Stimulated activated CD4-positive, alpha-beta T cell treated with anti-CD3 and anti-CD28 coated beads, Interleukin-15, amount 100 ng/mL, for 24 hours (primary cell): ENCODE data around the gene BFSP1.

ENCODE experiments used
- DNase-seq: peaks from one replicate; pipeline ENCODE4 v3.0.0-alpha.2; 2020

The BFSP1 gene

GRCh38 chr20:17493173-17493572 lies 38.0 kb downstream of the BFSP1 start:
- DNase-seq: no peak

DNA sequence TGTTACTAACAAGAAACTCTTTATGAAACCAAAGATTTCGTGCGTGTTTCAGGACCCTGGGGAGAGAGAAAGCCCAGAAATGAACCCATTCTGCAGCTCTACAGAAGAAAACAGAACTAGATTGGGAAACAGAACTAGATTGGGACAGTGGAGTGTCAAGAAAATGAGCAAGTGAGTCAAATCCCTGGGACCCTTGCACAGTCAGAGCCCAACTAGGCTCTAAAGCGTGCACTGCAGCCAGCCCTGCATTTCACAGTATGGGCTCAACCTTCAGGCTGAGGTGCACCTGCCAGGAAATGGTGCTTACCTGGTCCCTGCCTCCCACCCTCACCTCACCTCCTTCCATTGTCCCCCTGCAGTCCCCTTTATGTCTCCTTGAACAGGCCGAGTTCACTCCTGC lies 39.7 kb downstream of the BFSP1 start:
- no peak for DNase-seq

DNA sequence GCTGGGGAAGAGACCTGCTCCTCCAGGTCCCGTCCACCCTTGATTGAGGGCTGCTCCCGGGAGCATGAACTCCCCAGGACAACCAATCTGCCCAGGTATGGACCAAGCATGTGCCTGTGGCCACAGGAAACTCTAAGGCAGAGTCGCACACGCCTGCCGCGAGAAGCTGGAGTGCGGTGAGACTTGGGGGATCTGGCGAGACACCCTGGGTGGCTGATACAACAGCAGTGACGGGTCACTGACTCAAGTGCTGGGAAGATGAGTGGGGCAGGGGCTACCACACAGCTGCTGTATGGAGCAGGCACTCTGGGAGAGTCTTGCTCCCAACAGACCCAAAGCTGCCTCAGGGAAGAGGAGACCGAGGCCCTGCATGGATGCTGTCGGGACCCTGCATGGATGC lies 40.1 kb downstream of the BFSP1 start:
- no peak for DNase-seq

GRCh38 chr20:17490501-17490900 lies 40.7 kb downstream of the BFSP1 start:
- no peak for DNase-seq

DNA sequence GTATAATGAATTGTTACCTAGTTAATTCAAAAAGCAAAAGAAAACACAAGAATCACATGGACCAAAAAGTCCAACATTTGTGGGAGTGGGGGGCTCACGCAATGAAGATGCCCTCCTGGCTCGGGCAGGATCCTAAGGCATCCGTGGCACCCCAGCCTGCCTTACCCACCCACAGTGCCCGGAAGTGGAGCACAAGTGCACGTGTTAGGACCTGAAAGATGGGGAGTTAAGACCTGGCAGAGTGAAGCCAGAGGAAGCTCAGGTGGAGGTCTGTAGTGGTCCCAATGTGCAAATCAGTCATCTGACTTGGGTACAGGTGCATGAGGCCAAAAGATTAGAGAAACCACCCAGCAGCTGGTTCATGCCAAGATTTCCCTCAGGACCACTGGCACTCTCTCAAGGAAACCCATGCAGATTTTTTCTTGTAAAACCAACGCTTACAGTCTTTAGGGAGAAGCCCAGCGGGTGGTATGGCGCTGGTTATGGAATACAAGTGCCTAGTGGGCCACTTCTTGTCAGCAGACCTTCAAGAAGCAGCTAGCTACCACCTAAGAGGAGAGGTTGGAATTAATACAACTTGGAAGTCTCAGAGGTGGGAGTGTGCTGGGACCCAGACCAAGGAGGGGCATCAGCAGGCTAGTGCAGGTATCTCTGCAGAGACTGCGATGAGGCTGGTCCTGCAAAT lies 42.1 kb downstream of the BFSP1 start:
- DNase-seq: no peak

GRCh38 chr20:17485017-17485416 lies 46.2 kb downstream of the BFSP1 start:
- DNase-seq: no peak

DNA sequence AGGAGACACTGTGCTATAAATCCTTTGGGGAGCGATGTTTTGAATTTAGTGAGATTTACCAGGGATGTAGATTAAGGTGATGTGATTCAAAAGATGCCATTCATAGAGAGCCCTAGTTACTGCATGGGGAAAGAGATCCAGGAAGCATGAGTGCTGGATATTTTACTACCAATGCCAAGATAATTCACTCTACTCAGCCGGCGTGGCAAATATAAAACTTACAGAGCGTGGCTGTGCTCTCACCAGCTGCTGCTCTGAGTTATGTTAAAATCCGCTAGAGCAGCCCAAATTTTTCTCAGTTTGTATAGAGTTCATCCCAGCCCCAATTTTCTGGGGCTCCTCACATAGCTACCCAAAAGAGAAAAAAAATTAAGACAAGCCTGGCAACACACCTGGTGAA lies 48.6 kb downstream of the BFSP1 start:
- no peak for DNase-seq

DNA sequence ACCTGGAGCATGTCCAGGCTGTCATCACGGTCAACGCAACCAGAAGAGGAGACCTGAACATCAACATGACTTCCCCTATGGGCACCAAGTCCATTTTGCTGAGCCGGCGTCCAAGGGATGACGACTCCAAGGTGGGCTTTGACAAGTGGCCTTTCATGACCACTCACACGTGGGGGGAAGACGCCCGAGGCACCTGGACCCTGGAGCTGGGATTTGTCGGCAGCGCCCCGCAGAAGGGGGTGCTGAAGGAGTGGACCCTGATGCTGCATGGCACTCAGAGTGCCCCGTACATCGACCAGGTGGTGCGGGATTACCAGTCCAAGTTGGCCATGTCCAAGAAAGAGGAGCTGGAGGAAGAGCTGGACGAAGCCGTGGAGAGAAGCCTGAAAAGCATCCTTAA lies 49.5 kb downstream of the BFSP1 start:
- DNase-seq: no peak

GRCh38 chr20:17480696-17481095 lies 50.5 kb downstream of the BFSP1 start:
- no peak for DNase-seq

DNA sequence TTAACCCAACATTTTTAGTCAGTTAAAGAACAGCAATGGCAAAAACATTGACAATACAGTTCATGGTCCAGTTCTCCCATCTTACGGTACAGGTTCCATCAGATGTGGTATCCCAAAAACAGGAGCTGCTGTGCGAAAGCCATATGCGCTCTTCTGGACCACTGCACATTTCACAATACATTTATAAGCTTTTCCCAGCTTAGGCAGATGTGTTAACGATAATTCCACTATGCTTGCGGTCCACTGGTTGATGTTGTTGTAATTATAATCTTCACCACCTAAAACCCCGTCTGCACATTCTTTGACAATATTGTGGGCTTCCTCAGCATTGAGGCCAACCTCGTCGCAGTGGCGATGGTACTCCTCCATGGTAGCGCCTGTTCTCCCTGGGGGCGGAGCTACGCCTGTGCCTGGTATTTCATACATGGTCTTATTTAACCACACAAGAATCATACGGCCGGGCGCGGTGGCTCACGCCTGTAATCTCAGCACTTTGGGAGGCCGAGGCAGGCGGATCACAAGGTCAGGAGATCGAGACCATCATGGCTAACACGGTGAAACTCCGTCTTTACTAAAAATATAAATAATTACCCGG lies 52.0 kb downstream of the BFSP1 start:
- no peak for DNase-seq

GRCh38 chr20:17473659-17474058 lies 57.5 kb downstream of the BFSP1 start:
- DNase-seq: no peak

GRCh38 chr20:17471606-17472187 lies 59.5 kb downstream of the BFSP1 start:
- DNase-seq: no peak

GRCh38 chr20:17470973-17471372 lies 60.2 kb downstream of the BFSP1 start:
- no peak for DNase-seq

DNA sequence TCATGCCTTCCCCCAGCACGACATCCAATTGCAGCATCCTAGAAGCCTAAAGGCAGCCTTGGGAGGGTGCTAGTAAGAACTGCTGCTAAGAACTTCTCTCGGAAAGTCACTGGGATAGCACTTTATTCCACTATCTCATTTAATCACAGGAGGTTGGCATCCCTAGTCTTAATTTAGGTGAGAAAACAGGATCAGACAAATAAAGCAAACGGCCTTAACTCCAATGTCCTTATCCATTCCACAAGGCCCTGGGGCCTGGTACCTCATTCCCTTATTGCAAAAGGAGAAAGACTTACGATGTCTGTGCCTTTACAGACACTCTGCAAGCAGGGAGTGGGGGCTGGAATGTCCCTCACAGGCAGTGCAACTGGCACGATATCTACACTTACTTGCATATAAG lies 60.7 kb downstream of the BFSP1 start:
- DNase-seq: no peak

DNA sequence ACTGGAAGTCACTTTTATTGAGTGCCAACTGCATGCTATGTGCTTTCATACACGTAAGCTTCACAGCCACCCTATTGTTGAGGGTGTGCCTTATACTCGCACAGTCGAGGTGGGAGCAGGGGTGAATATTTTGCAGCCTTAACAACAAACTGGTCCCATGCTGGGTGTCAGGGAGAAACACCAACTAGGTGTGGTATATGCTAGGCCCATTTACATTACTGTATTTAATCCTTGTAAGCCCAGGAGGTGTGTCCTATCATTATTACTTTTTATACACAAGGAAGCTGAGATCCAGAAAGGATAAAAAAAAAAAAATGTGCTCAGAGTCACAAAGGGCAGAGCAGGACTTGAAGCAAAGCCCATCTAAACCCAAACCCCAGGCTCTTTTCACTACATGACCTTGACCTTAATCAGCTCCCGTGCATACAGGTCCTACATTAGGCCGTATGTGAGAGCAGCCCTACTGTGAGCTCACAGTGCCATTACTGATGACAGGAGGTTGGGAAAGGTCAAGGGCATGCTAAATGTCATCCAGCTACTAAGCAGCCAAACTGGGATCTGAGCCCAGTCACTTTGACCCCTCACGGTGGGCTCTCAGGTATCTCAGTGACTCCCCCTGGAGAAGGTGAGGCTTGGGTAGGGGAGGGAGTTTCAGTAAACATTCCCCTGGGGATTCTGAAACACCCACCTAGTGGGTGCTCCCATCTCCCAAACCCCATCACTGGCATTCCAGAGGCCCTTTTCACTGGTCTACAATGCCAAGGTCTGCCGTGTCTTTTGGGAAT lies 61.7 kb downstream of the BFSP1 start:
- no peak for DNase-seq

- DNase-seq: no peak
Measured at GRCh38 chr20:17468073-17468840, 62.9 kb downstream of the BFSP1 start.

DNA sequence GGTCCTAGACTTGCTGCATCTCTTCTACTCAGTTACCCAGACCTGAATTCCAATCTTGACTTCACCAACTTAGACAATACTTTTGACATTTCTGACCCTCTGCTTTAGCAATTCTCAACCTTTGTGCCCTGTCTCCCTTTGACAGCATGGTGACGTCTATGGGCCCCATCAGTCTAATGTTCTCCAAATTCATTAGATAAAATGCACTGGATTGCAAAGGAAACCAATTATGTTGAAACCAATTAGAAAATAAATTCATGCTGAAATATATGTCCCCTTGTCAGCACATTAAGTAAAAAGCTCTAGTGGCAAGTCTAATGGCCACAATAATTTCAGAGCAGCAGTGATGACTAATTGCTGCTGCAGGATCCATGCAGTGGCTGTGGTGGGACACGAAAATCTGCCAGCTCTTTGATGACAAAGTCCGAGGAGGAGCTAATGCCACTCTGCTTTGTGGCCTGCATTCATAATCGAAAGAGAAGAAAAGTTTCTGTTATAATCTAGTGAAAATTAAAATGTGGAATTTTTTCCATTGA lies 64.0 kb downstream of the BFSP1 start:
- no peak for DNase-seq

- no peak for DNase-seq
Measured at GRCh38 chr20:17466641-17467040, 64.5 kb downstream of the BFSP1 start.

GRCh38 chr20:17465236-17465635 lies 65.9 kb downstream of the BFSP1 start:
- DNase-seq: no peak

- DNase-seq: no peak
Measured at GRCh38 chr20:17463711-17464110, 67.5 kb downstream of the BFSP1 start.

- no peak for DNase-seq
Measured at GRCh38 chr20:17461941-17462340, 69.2 kb downstream of the BFSP1 start.

DNA sequence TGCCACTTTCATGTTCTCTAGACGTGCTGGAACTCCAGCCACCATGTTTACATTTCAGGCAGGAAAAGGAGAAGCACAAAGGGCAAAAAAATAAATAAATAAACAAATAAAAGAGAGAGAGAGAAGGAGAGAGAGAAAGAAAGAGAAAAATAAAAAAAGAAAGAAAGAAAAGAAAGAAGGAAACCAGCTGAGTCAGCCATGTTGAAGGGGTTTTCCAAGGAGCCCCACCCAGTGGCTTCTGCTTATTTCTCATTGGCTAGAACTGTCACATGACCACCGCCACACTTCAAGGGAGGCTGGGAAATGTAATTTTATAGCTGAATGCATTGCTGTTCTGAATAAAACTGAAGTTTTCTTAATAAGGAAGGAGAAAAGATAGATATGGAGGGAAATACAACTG lies 71.1 kb downstream of the BFSP1 start:
- DNase-seq: no peak
